Right lung (tissue), 5 donors: Measurements from ENCODE around the gene ZDHHC3. TPM values are rescaled to one million over a fixed set of nuclear protein-coding genes. Genes with fewer than 3 reads are reported as not detected.
"Not testable (repeated sequence)": the region's sequence is repeated elsewhere in the genome, so short reads cannot be mapped to it uniquely, and the experiment has no call there.

Experiments used
- DNase-seq, 2 donors: peaks; one replicate each; pipeline ENCODE4 v3.0.0-alpha.2; 2013
- polyA plus RNA-seq, 5 donors: library from polyadenylated mRNA; unstranded; fragments of 120-200 nt; gene quantifications; one replicate each; pipeline versions ENCODE4 v1.2.1 to v1.2.3, GENCODE V29; 2013; ENCODE audit warnings: inconsistent platforms in 1 of 5, low replicate concordance in 1 of 5; ENCODE audit not compliant: insufficient read length in 5 of 5, insufficient read depth in 1 of 5

The ZDHHC3 gene
- polyA plus RNA-seq, 5 donors = 108 to 136 (median 117) TPM

DNA sequence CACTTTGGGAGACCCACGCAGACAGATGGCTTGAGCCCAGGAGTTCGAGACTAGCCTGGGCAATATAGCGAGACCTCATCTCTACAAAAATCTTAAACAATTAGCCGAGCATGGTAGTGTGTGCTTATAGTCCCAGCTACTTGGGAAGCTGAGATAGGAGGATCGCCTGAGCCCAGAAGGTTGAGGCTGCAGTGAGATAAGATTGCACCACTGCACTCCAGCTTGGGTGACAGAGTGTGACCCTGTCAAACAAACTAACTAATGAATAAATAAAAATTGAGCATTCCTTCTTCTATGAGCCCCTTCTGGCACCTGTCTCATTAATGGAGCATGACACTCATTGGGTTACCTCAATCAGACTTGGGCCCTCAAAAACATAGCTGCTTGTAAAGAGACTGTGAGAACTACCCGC, 7.5 kb downstream of the ZDHHC3 start:
- DNase-seq = no peak

DNA sequence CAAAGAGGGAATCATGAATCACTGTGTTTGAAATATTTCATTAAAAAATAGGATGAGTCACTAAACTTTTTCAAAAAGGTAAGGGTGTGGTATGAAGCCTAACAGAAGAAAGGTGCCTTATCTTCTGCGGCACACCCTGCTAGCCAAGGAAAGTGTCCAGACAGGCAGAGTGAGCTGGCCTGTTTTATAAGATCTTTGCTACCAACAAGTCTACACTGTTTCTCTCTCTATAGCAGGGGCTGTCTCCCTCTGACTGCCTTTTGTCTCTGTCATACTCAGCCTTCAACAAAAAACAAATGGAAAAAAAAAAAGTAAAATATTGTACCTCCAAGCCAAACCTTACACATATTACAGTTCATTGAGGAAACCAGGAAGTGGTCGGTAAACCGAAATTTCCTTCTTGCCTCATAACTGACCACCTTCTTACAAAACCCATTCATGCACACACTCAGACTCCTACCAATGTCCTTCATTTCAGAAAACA, 9.1 kb downstream of the ZDHHC3 start:
- DNase-seq = no peak

DNA sequence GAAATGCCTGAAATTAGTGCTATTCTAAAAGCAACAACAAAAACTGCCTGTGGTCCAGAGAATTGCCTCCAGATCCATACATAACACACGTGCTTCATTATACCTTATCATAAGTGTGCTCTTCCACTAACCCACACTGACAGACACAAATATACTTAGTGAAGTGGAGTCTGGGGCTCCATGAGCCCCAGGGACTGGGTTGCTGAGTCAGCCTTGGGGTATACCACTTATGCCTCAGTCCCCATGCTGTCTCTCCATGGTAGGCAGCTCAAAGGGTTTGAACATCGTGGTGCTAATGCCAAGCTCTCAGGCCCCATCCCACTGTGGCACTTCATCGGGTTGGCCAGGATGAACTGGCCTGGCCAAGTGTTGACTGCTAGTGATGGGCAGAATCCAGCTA, 10.8 kb downstream of the ZDHHC3 start:
- no peak for DNase-seq

DNA sequence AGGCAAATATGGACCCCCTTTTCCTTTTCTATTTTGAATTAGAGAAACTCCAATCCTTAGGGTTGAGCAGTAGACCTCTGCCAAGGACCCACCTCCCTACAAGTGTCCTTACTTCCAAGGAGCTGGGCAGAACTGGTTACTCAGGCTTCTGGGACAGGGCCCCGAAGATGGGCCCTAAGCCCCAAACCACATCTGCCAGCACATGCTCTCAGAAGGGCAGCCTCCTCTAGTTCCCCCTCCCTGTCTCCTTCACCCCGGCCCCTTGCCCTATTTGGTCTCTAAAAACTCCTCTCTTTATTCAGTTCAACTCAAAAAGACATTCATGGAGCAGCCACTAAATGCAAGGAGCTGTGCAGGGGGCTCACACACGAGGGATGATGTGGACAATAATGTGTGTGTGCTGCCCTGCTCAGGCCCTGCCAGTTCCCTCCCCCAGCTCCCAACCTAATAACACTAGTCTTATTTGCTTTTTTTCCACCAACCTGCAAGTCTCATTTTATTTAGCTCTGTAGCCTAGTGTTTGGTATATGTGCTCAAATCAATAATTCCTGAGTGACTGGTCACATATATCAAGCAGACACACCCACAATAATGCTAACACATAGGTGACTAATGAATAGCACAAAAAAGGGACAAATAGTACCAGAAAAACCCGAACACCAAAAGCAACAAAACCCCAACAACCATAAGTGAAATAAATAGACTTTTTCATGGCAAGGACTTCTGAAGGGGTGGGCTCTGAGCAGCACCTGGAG, 12.2 kb downstream of the ZDHHC3 start:
- no peak for DNase-seq

DNA sequence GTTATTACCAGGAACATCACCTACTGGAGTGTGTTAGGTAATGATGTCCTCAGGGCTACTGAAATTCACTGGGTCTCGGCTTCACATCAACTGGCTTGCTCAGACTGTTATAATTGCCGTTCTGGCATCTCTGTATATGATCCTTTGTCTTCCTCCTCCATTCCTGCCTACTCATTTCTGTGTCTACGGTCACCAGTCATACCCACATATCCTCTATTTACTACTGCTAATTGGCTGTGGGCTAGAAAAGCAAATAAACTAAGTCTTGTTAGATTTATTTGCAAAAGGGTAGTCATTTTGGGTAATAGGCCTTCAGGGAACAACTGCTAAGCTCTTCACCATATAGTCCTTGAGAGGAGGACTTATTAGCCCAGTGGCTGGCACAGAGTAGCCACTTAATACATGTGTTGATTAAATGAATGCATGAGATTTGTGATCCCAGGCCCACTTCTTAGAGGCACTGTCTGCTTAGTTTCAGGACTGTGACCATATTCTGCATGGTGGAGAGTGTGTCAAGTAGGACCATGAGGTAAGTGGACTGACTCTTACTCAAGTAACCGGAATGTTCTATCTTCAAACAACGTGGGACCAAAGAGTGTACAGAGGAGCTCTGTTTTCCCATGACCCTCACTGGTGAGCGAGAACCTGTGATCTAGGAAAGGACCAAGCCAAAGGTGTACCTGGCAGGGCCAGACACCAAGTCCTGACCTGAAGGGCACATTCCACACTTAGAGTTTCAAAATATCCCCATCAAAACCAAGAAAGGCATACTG, 13.2 kb downstream of the ZDHHC3 start:
- no peak for DNase-seq

DNA sequence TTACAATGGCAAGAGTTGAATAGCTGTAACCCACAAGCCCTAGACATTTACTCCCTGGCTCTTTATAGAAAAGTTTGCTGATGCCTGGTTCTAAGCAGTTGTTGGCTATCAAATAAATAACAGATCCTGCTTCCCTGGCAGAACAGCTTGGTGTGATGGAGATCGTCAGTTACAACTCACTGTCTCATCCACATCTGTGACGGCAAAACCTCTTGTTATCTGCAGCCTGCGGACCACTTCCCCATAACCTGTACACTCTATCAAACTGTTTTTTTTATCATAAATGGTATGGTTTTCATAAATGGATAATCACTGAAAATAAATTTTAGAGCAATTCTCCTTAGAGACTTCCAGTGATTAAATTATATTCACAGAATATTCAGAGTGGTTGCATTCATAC, 14.1 kb downstream of the ZDHHC3 start:
- no peak for DNase-seq

DNA sequence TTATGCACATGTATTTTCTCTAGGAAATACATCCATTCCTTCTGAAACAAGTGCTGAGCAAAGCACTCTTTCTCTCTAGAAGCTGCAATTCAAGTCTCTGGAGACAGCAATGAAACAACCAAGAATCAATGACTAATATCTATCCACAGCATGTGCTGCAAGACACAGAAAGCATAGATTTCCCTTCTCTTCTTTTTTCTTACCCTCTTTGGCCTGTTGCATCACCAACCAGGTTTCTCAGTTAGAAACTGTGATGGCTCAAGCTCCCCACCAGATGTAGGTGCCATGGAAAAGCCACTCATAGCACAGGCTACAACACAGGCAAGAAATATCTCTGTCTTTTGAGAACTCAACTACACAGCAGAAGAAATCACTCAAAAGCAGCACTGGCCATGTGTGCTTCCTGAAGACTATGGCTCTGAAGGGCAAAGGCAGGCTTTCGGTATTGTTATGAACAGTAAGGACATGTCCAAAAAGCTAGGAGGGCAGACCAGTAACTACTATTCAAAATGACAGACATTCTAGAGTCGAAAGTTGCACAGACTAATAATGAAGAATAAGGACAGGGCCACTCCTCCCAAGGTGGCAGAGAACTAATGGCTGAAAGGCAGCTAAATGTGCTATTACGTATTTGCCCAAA, 15.5 kb downstream of the ZDHHC3 start:
- no peak for DNase-seq

DNA sequence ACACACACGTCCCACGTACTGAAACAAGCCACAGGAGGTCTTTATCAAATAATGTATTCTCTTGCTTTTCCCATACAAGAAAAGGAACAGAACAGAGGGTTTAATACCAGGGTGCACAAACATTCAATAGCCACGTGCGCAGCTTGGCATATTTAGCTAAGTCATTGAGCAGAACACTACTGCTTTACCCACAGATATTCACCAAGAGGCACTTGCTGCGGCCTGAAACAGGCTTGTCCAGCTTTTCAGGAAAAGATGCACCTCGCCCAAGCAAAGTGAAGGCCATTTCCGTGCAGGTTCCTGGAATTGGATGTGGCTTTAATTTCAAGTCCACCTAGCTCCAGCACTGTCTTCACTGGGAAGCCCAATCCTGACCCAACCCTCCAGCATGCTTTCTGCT, 17.6 kb downstream of the ZDHHC3 start:
- DNase-seq = peak in 1 of 2 donors; percentile 16

DNA sequence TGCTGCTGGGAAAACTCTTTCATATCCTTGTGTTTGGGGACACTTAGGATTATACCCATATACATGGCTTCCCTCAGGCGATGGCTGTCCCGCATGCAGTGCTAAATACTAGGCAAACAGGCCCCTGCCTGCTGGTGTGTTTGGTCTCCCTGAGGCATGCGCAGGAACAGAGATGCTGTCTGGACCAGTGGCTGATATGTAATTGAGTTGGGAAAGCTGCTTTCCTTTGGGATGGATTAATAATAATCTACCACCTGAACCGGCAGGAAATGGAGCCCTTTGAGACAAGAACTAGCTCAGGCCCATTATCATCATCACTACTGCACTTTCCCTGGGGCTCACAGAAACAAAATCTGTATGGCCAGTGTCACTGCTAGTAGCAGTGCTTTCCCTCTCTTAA, 18.0 kb downstream of the ZDHHC3 start:
- DNase-seq = no peak

DNA sequence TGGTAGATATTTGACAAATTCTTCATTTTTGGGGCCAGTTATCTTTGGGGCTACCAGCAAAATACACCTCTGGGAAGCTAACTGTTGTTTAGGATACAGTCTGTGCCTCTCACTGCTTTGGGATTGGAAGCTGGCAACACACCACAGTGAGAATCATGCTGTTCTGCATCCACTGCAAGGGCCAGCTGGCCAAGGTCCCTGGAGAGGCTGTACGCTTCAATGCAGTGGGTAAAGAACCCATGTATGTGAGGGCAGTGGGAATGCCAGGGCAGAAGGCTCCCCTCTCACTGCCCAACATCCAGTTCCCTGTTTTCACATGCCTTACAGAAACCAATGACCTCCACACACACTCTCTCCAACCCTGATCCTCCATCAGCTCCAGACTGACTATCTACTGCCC, 20.1 kb downstream of the ZDHHC3 start:
- DNase-seq = no peak

DNA sequence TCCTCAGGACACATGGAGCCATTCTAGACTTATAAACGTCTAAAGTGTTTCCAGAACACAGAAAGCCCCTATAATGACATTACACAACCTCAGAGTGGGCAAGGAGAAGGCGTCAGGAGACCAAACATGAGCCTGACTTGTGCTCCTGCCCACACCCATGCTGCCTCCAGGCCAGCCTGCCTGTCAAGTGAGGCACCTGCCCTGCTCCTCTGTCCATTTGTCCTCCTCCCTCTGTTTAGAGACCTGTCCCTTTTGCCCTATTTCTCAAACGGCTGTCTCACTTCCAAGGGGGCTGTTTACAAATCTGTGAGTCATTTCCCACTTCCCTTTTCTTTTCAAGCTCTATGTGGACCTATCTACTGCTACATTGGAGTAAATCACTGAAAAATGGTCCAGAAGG, 21.0 kb downstream of the ZDHHC3 start:
- no peak for DNase-seq

DNA sequence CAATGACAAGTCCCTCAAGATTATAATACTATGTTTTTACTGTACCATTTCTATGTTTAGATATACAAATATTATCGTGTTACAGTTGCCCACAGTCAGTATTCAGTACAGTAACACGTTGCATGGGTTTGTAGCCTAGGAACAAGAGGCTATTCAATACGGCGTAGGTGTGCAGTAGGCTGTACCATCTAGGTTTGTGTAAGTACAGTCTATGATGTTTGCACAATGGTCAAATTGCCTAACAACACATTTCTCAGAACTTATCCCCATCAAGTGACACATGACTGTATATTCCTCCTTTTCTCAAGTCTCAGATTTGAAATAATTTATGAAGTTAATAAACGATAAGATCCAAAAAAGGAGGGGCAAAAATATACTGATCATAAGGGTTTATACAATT, 21.7 kb downstream of the ZDHHC3 start:
- no peak for DNase-seq

DNA sequence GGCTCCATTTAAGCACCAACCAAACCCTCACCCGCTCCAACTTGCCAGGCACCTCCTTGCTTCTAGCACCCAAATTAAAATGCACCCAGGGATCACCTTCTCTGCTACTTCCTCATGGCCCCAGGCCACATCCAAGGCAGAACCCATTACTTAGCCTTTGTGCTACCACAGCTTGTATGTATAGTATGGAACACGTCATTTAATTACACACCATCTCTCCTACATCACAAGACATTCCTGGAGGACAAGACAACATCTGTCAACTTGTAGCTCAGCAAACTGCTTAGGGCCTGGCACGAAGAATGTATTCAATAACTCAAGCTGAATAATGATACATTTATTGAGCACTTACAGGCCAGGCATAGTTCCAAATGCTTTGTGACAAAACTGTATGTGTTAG, 23.3 kb downstream of the ZDHHC3 start:
- DNase-seq = no peak

DNA sequence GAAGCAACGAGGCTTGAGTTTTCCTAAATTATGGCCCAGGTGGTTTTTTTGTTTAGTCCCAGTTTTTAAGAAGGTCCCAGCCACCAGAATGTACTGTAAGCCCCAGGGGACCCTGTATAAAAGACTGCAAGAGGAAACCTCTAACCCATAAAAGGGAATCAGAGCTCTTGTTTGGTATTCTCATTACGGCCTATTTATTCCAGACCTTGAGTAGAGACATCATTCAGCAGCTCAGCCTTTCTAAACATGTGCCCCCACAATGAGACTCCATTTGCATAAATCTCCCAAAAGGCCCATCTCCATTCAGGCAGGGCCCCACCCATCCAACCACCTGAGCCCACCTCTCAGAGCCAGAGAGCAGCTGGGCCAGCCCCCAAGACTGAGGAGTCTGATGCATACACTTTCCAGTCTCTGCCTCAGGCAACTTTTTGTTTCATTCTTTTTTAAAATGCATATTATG, 25.7 kb downstream of the ZDHHC3 start:
- no peak for DNase-seq

DNA sequence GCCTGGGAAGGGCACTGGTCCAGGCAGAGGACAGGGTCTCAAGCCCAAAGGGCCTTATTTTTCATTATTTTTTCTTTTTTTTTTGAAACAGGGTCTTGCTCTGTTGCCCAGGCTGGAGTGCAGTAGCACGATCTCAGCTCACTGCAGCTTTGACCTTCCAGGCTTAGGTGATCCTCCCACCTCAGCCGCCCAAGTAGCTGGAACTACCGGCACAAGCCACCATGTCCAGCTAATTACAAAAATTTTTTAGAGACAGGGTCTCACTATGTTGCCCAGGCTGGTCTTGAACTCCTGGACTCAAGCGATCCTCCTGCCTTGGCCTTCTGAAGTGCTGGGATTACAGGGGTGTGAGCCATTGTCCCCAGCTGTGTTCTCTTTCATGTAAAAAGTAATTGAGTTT, 26.2 kb downstream of the ZDHHC3 start:
- not testable (repeated sequence) for DNase-seq

DNA sequence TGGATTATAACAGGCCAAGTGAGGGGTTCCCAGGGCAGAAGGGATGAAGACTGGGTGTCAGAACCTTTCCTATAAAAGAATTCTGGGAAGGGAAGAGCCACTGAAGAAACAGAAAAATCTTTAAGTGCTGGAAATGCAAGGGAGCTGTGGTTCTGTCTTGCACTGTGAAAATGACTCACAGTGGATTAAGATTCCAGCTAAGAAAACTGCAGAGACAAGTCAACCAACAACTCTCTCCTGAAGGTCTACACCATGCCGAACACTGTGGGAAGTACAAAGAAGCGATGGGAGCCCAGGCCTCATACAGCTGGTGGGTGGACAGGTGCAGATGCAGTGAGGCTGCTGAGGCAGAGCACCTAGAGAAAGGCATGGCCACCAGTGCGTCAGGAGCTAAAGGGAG, 27.7 kb downstream of the ZDHHC3 start:
- no peak for DNase-seq

DNA sequence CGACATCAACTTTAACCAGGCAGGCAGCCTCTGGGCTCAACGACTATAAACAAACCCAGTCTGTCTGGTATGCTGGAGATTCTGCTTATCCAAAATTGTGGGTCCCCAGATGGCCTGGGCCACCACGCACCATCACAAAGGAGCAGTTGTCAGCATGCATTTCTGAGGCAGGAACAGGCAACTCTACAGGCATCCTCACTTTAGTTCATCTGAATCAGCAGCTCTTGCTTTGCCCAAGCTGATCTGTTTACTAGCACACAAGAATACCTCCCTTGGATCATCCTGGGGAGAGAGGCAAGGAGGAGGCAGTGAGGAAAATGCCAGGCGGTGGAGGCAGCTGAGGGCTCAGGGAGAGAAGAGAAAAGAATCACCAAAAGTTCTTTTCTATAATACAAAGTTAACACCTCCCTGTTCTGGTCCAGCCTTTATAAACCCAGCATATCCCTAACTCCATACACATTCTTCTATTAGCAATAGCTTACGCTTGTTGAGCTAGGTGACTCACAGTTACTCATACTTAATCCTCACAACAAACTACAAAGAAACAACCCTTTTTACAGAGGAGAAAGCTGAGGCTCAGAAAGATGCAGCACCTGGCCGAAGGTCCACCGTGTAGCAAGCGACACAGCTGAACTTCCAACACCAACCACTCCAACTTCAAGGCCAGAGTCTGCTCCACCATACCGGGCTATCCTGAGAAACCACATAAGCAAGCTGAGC, 33.6 kb downstream of the ZDHHC3 start:
- DNase-seq = no peak

DNA sequence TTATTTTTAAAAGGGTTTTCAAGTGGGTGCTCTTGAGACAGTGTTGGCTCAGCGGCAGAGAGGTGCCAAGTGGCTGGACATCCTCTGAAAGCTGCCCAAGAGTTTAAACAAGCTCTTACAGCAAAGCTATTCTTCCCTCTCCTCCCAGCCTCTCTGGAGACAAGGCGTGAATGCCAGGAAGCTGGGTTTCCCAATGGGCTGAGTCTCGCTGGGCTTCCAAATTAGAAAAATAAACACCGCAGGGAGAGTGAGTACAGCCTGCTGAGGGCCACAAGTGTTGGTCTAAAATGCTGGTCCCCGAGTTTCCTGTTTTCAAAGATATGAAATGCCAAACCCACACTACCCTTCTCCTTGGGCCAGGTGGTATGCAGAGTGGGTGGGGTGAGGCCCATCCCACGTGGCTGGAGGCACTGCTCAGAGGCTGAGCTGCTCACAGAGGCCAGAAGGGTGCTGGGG, 36.4 kb downstream of the ZDHHC3 start:
- peak; percentile 63 to 65 for DNase-seq

DNA sequence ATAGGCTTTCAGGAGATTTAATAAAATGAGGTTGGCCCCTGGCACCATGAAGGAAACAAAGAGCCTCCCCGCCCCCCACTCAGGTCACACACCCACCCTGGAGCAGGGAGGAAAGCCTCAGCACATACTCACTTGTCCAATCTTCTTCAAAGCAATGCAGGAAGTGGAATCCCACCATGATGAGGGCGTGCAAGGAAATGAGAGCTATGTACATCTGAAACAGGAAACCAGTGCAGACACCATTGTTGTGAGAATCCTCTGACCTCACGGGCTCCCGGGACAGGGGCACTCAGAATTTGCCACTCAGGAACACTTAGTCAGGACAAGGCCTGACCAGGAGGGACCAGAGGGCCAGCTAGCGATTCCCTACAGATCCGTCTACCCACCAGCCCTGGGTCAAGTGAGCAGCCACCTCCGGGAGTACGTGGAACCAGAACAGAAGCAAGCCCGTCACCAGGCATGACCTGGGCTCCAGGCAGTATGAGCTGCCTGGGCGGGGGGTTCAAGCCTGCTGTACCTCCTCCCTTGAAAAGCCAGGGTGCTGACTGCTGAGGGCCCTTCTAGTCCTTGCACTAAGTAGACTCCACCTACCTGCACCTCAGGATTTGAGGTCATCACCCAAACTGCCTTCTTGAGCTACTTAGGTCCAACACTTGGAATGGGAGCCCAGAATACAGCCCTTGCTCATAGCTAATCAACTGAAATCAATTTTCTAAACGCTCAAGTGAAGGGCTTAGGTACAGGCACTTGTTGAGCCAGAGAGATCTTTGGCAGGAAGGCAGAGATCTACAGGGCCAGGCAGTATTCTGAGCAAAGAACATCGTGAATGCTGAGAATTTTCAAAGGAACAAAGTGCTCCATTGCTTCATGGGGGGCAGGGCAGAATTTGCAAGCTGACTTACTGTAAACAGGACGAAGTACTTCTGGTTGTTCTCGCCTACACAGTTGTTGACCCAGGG, 42.7 kb downstream of the ZDHHC3 start:
- DNase-seq = no peak

DNA sequence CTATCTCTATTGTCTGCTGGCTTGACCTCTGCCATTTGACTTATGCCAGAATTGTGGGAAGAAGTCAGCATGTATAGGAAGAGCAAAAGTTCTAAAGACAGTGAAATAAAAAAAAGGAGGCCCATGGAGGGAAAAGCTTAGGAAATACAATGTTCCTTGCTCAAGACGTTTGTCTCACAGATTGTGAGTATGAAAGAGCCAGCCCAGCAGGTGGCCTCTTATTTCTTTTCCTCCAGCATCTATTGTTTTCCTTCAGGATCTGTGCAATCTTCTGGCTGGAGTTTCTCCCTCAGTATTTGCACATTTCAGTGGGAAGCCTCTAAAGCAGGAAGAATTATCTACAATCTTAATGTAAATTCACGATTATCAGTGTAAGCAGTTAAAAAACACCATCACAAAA, 43.7 kb downstream of the ZDHHC3 start:
- DNase-seq = no peak

DNA sequence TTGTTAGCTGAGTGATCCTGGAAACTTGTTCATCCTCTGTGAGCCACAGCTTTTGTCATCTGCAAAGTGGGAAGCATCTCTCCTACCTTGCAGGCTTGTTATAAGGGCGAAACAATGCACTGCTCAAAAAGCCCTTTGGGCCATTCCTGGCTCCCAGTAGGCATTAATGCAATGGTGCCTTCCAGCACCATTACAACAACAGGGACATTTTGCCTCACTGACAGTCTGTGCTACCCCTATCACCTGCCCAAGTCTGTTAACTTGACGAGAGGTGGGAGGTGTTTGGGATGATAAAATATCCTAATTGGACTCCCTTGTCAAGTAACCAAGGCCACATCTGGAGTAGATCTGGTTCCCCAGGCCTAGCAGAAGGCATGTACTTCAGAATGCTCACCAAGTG, 44.2 kb downstream of the ZDHHC3 start:
- DNase-seq = no peak
